ACHN (cell line): ENCODE measurements around the gene KIF23.
A peak's percentile ranks its signal among the peaks of the same experiment; 100 is the strongest.
"Not testable (repeated sequence)": the region's sequence is repeated elsewhere in the genome, so short reads cannot be mapped to it uniquely, and the experiment has no call there.

Source experiments
- DNase-seq: peaks from one replicate; pipeline ENCODE4 v3.0.0-alpha.2; 2015
- in situ Hi-C: cut with HindIII; loops from 2 replicates; pipeline ENCODE4 v1.10.0; 2017; ENCODE audit warnings: low sequenced_read_pairs, low pct_ligation_motif_present, low pct_unique_long_range_greater_than_20kb

KIF23 gene

GRCh38 chr15:69422336-69422895, 8.3 kb downstream of the KIF23 start:
- no peak for DNase-seq
- in situ Hi-C loops = no loop called here

GRCh38 chr15:69424001-69424400, 9.9 kb downstream of the KIF23 start:
- in situ Hi-C loops = no loop called here
- no peak for DNase-seq

GRCh38 chr15:69424748-69425413, 10.7 kb downstream of the KIF23 start:
- in situ Hi-C loops = no loop called here
- no peak for DNase-seq

GRCh38 chr15:69433831-69434230, 19.7 kb downstream of the KIF23 start:
- no peak for DNase-seq
- in situ Hi-C loops = no loop called here

- no peak for DNase-seq
- in situ Hi-C loops = no loop called here
Observed at GRCh38 chr15:69434238-69434637, 20.1 kb downstream of the KIF23 start.

GRCh38 chr15:69434679-69435078, 20.5 kb downstream of the KIF23 start:
- in situ Hi-C loops = no loop called here
- DNase-seq = no peak

- in situ Hi-C loops = no loop called here
- DNase-seq = no peak
Observed at GRCh38 chr15:69435985-69436384, 21.8 kb downstream of the KIF23 start.

- DNase-seq = no peak
- in situ Hi-C loops = no loop called here
Observed at GRCh38 chr15:69436951-69437350, 22.8 kb downstream of the KIF23 start.

- no peak for DNase-seq
- in situ Hi-C loops = no loop called here
Observed at GRCh38 chr15:69439623-69440022, 25.5 kb downstream of the KIF23 start.

GRCh38 chr15:69443032-69443611, 29.0 kb downstream of the KIF23 start:
- DNase-seq = no peak
- in situ Hi-C loops = no loop called here

- in situ Hi-C loops = no loop called here
- no peak for DNase-seq
Observed at GRCh38 chr15:69444686-69445085, 30.5 kb downstream of the KIF23 start.

- no peak for DNase-seq
- in situ Hi-C loops = no loop called here
Observed at GRCh38 chr15:69446953-69447352, 32.8 kb downstream of the KIF23 start.

GRCh38 chr15:69450221-69450620, 36.1 kb downstream of the KIF23 start:
- in situ Hi-C loops, DNase-seq: not testable (repeated sequence)

- in situ Hi-C loops = no loop called here
- no peak for DNase-seq
Observed at GRCh38 chr15:69450968-69451695, 37.0 kb downstream of the KIF23 start.

- peak; percentile 58 for DNase-seq
- in situ Hi-C loops = no loop called here
Observed at GRCh38 chr15:69451951-69452691, 38.0 kb downstream of the KIF23 start.

- peak; percentile 94 for DNase-seq
- in situ Hi-C loops = no loop called here
Observed at GRCh38 chr15:69452692-69453521, 38.8 kb downstream of the KIF23 start, which contains the start of gene RPLP1. Gene RPLP1, plus strand, starts transcription at chr15:69452818. Its CDS starts 131 bp downstream, at chr15:69452949.

GRCh38 chr15:69454953-69455352, 40.8 kb downstream of the KIF23 start:
- DNase-seq = no peak
- in situ Hi-C loops = no loop called here
